Pancreas (tissue), 10 donors: ENCODE measurements around the gene APC2. TPM values are rescaled to one million over a fixed set of nuclear protein-coding genes. Genes with fewer than 3 reads are reported as not detected.
A peak's percentile ranks its signal among the peaks of the same experiment; 100 is the strongest.

Experiments used
- ATAC-seq, 4 donors: fragments of 200-7000 bp; cut with Tn5 transposase; one replicate each; pipeline versions ENCODE4 v1.8.0 to v1.9.1; 2020; ENCODE audit warnings: mild to moderate bottlenecking in 4 of 4, moderate library complexity in 4 of 4
- DNase-seq, 6 donors: peaks; one replicate each; pipeline ENCODE4 v3.0.0-alpha.2; 2020
- FAIRE-seq: peaks from 2 replicates; lab custom pipeline; 2012; peaks lifted over from hg19 to GRCh38; lab: Jason Lieb, UNC
- H3K27ac ChIP-seq, 4 donors: fragments of 200-600 bp; sonication (generic); 1 replicate in 3 of 4; 2 replicates in 1 of 4; pipeline versions ENCODE4 v1.5.0 to v1.8.0; 2020
- H3K27me3 ChIP-seq, 4 donors: fragments of 200-600 bp; one replicate each; pipeline ENCODE4 v1.8.0; 2021
- H3K36me3 ChIP-seq, 3 donors: fragments of 200-600 bp; sonication (generic) in 1 of 3; one replicate each; pipeline versions ENCODE4 v1.5.0 to v1.8.0; 2020 to 2021
- H3K4me1 ChIP-seq, 3 donors: fragments of 200-600 bp; one replicate each; pipeline ENCODE4 v1.8.0; 2021
- H3K4me3 ChIP-seq, 4 donors: fragments of 200-600 bp; sonication (generic) in 2 of 4; one replicate each; pipeline versions ENCODE4 v1.5.0 to v1.8.0; 2020 to 2021
- H3K9me3 ChIP-seq, 4 donors: fragments of 200-600 bp; one replicate each; pipeline ENCODE4 v1.8.0; 2021
- WGBS, 2 donors: extraction: QIAGEN DNeasy Blood & Tissue Kit; methylation state at CpG; one replicate each; pipeline ENCODE4 v1.1.7; 2013; 5-methylcytosine and 5-hydroxymethylcytosine counted together
- intact Hi-C, 3 donors: fragments of 100-400 bp; cut with DNase I; formaldehyde crosslinking; loops; one replicate each; pipeline versions ENCODE4 v1.11.1 to v1.14.2; 2022
- polyA plus RNA-seq, 2 donors: library from polyadenylated mRNA; stranded (reverse); fragments of 200-250 nt; gene quantifications; one replicate each; pipeline ENCODE4 v1.2.3, GENCODE V29; 2013
- total RNA-seq, 6 donors: library from RNA; stranded (reverse); fragmentation: NEBNext Ultra II Directional in 4 of 6; extraction: Animal tissue kit (Norgen Biotek cat#: 25700) in 4 of 6; gene quantifications; one replicate each; pipeline versions ENCODE4 v1.2.1 to v1.2.4, GENCODE V29; 2021 to 2023
- TF ChIP-seq, protein P1 (sequence below), 4 donors: fragments of 200-600 bp; sonication (generic) in 3 of 4; IDR thresholded peaks; one replicate each; pipeline versions ENCODE4 v1.5.0 to v1.8.0; 2021; ENCODE audit warnings: antibody characterized with exemption in 4 of 4
- donor health status: healthy with polysubstance abuse.
- donor health status: DM: no; HTN: no; CAD: no; lungs with moderate emphysema.
- donor health status: DM: no; HTN: no; CAD: no.
- donor health status: control.
- donor health status: control.
- donor health status: Bipolar disorder and iron deficiency.
- donor health status: DM: yes; HTN: yes; CAD: no.
- donor health status: DM: no; HTN: no; CAD: no.
- donor health status: DM: no; HTN: no; CAD: no.
- donor health status: DM: yes; HTN: yes; CAD: no.

The APC2 gene
- total and polyA plus RNA-seq, 8 donors: 0.04 to 0.27 (median 0.06) TPM; not detected in 1

DNA sequence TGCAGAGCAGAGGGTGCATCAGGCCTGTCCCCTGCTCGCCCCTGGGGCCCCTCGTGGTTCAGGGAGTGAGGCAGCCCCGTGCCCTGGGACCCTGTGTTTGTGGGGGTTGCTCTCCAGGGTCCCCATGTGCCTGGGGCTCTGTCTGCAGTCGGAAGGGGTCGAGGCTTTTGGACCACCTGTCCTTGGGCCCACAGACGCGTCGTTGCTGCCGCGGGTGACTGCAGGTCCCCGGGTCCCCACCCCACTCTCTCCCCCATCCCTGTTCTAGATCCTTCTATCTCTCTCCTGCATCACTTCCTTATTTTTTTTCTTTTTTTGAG is 38.3 kb downstream of the APC2 start:
- Histone ChIP-seq H3K36me3 (no peaks in the 10 kb centered on the region), H3K9me3 (no peaks in the 10 kb centered on the region), H3K27ac (no peak overlapping the region), H3K4me3 (no peak overlapping the region), H3K4me1 (peaks cover 0 to 24% (median 12%) of the 10 kb centered on the region in 3 donors), H3K27me3 (no peaks in the 10 kb centered on the region)
- peak in 1 of 6 donors; percentile 19 for DNase-seq
- intact Hi-C loops: no loop called here
- no peak for FAIRE-seq
- ATAC-seq: no peak
- 88 to 91% methylated on average over 11 of the region's 11 CpGs for WGBS, 2 donors
- TF ChIP-seq, protein P1, sequence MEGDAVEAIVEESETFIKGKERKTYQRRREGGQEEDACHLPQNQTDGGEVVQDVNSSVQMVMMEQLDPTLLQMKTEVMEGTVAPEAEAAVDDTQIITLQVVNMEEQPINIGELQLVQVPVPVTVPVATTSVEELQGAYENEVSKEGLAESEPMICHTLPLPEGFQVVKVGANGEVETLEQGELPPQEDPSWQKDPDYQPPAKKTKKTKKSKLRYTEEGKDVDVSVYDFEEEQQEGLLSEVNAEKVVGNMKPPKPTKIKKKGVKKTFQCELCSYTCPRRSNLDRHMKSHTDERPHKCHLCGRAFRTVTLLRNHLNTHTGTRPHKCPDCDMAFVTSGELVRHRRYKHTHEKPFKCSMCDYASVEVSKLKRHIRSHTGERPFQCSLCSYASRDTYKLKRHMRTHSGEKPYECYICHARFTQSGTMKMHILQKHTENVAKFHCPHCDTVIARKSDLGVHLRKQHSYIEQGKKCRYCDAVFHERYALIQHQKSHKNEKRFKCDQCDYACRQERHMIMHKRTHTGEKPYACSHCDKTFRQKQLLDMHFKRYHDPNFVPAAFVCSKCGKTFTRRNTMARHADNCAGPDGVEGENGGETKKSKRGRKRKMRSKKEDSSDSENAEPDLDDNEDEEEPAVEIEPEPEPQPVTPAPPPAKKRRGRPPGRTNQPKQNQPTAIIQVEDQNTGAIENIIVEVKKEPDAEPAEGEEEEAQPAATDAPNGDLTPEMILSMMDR (IDR thresholded peaks at IDR 0.05): no peak

DNA sequence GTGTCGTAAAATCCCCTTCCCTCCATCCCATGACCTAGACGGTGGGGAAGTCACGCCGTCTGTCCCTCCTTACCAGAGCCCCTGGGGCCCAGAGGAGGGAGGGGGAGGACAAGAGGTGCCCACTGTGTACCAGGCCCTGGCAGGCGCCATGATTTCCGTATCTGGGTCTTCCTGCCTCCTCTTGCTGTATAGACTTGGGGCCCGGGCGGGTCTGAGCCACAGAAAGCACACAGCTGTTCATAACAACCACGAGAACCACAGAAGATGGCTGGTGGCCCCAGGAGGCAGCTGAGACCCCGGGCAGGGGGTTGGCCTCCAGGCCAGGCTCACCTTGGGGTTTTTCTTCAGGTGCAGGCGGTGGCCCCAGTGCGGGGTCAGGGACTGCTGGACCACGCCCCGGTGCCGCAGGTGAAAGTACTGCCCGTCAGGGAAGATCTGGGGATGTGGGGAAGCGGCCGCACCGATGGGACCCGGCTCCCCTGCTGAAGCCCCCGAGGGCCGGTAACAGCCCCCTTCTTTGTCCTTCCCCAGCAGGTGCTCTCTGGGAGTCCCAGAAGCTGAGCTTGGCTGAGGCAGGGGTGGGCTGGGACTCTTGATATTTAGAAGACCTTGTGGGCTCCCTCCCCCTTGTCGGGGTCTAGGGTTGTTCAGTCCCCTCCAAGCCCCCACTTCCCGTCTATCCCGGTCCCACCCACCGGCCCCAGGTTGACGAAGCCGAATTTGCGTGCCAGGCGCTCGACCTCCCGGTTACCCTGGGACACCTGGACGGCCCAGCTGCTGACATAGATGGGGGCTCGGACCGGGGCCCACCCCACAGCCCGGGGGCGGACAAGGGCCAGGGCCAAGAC is 39.8 kb downstream of the APC2 start:
- TF ChIP-seq, protein P1 (IDR thresholded peaks at IDR 0.05): no peak
- Histone ChIP-seq H3K9me3 (no peaks in the 10 kb centered on the region), H3K27ac (peak overlapping the region; percentile 14 to 79 (median 64)), H3K36me3 (no peaks in the 10 kb centered on the region), H3K27me3 (no peaks in the 10 kb centered on the region), H3K4me3 (peak overlapping the region; percentile 34 to 63 (median 39)), H3K4me1 (peaks cover 0 to 24% (median 12%) of the 10 kb centered on the region in 3 donors)
- 26 to 27% methylated on average over 35 to 37 of the region's 37 CpGs for WGBS, 2 donors
- FAIRE-seq: no peak
- peak in 5 of 6 donors; percentile 34 to 82 (median 58) for DNase-seq
- no peak for ATAC-seq
- intact Hi-C loops: no loop called here

DNA sequence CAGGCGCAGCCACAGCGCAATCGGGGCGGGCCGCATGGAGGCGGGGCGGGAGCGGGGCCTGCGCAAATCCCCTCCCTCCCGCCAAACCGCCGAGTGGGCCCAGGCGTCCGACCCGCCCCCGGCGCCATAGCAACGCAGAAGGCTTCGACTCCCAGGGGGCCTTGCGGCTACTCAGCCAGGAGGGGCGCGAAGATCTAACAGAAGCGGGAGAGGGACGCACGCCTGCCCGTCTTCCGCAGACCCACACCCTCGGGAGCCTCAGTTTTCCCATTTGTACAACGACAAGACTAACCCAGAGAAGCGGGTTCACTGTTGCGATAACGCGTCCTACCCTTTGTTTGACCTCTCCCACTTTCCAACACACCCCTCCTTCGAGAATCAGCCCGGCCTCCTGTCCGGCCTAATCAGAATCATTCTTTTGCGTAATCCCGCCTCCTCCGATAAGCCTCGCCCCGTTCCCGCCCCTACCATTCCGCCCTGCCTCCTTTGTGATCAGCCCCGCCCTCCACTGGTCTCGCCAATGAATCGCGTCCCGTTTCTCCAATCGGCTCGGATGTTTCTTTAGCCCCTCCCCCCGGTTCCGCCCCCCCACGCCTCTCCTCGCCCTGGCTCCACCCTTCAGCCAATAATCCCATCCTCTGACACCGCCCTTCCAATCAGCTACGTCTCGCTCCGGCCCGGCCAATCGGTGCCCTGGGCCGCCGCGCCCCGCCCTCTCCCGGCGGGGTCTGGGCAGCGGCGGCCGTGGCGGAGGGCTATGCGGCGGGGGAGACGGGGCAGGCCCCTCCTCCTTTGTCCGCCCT is 40.6 kb downstream of the APC2 start, which contains the start of gene PCSK4:
PCSK4 (minus strand) TSS at position 40 of the 803 bp plus-strand sequence; CDS start at position 36, 4 bp downstream.
- ATAC-seq: peak; percentile 84 to 91 (median 86)

DNA sequence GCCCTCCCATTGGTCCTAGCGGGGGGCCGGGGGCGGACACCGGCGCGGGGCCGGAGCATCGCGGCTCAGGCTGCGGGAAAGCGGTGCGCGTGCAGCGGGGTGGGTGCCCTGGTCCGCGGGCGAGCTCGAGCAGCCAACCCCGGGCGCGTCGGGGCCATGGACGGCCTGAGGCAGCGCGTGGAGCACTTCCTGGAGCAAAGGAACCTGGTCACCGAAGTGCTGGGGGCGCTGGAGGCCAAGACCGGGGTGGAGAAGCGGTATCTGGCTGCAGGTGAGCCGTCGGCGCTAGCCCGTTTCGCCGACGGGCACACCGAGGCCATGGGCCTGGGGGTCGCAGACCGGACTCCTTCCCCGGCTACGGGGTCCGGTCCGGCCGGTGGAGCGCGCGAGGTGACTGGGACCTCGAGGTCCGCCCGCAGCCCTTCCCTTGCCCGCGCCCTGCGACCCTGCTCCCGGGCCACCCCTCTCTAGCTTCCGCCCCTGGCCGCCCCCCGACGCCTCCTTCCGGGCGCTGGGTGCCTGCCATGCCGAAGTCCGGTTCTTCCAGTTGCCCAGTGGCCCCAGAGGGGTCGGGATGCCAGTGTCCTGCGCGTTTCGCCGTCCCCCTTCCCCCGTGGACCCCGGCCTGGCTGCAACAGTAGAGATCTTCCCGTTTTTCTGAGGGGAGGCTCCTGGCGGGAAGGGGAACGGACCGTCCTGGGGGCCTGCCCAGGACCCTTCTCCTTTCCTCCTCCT is 41.4 kb downstream of the APC2 start, which contains the start of gene REEP6:
REEP6 (plus strand) TSS at position 68 of the 735 bp plus-strand sequence; CDS start at position 157, 89 bp downstream.
- TF ChIP-seq, protein P1 (IDR thresholded peaks at IDR 0.05): no peak
- peak within 1 kb of the TSS; percentile 41 to 66 (median 51) for H3K4me3 ChIP-seq
- intact Hi-C loops: no loop called here
- ATAC-seq (no peak), FAIRE-seq (no peak), DNase-seq (peak in 2 of 6 donors; percentile 55 to 86)
- H3K27ac ChIP-seq: peak within 1 kb of the TSS; percentile 61 to 81 (median 72)
- no peaks in the 10 kb centered on the region for H3K27me3 ChIP-seq
- peaks cover 0 to 24% (median 12%) of the 10 kb centered on the region in 3 donors for H3K4me1 ChIP-seq
- no peaks in the 10 kb centered on the region for H3K9me3 ChIP-seq
- WGBS, 2 donors: 1 to 2% methylated on average over 41 to 73 of the region's 73 CpGs
- no peaks in the 10 kb centered on the region for H3K36me3 ChIP-seq

More for the DNA sequence above, 40.6 kb downstream of the APC2 start, which contains the start of gene PCSK4:
- FAIRE-seq (peak; percentile 97), DNase-seq (peak; percentile 96 to 99 (median 99))
- Histone ChIP-seq H3K9me3 (no peaks in the 10 kb centered on the region), H3K4me1 (peaks cover 0 to 24% (median 12%) of the 10 kb centered on the region in 3 donors), H3K27me3 (no peaks in the 10 kb centered on the region), H3K36me3 (no peaks in the 10 kb centered on the region), H3K4me3 (peak within 1 kb of the TSS; percentile 41 to 66 (median 51)), H3K27ac (peak within 1 kb of the TSS; percentile 61 to 81 (median 72))
- WGBS, 2 donors: 1% methylated on average over 68 to 74 of the region's 74 CpGs
- intact Hi-C loops: no loop called here
- TF ChIP-seq, protein P1 (IDR thresholded peaks at IDR 0.05): no peak
